ENCODE measurements around the gene ADGRV1. TPM values are rescaled to one million over a fixed set of nuclear protein-coding genes. Genes with fewer than 3 reads are reported as not detected.

The ADGRV1 gene
- total RNA-seq, 5 donors from 2014 or later (not counting 1 experiment from before 2014, with no cell fraction given) = 0.68 to 1.6 (median 1.2) TPM; not detected in 1

DNA sequence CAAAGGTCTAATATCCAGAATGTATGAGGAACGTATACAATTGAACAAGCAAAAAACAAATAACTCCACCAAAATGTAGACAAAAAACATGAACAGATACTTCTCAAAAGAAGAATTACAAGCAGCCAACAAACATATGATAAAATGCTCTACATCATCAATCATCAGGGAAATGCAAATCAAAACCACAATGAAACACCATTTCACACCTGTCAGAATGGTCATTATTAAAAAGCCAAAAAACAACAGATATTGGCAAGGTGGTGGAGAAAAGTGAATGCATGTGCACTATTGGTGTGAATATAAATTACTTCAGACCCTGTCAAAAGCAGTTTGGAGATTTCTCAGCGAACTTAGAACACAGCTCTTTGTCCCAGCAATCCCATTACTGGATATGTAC lies 510.8 kb downstream of the ADGRV1 start:
- POLR2A ChIA-PET = no interaction called here

DNA sequence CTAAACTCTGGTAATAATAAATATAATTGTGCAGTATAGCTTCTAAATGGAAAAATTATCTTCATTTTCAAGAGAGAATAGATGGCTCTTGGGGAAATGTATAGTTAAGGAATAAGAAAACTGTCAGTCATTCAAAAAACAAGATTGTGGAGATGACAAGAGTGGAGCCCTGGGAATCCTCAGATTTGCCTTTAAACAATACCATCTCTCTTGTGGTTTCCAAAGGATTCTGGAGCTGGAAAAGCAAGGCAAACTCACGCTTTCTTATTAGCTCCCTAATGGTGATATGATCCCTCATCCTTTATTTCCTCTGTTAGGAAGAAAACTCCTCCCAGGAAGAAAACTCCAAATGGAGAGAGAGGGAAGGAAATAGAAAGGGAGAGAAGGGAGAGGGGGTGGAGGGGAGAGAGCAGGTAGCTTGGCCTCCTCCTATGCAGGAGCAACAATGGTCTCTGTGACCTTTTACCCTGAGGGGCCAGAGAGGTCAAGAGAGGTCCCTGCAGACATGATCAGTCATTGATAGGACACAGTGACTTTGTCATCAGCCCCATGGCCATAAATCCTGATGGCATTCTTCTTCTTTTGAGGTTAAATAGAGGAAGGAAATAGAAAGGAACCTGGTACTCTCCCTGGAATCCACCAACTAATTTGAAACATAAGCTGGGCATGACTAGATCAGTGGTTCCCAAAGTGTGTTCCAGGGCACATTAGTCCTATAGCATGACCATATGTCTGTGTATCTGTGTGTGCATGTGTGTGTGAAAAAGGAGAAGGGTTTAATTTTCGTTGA lies 512.4 kb downstream of the ADGRV1 start:
- no peak for ATAC-seq (replicated peaks in 1 of 4)

More for the DNA sequence above, 510.8 kb downstream of the ADGRV1 start:
- Mint-ChIP-seq H3K9me3 (no peaks in the 10 kb centered on the region), H3K27me3 (peaks cover 2 to 3% of the 10 kb centered on the region in 2 donors), H3K27ac (no peak overlapping the region), H3K4me1 (no peaks in the 10 kb centered on the region), H3K4me3 (no peak overlapping the region), H3K36me3 (no peaks in the 10 kb centered on the region)
- H3K9me3 ChIP-seq = no peaks in the 10 kb centered on the region
- H3K27me3 ChIP-seq (replicated peaks in 1 of 2; ENCODE audit: control insufficient read depth in 2 of 2, extremely low read depth in 1 of 2, insufficient read depth in 2 of 2, low read length in 1 of 2) = peaks cover 0 to 5% of the 10 kb centered on the region in 2 experiments
- no peaks in the 10 kb centered on the region for H3K36me3 ChIP-seq (ENCODE audit: control insufficient read depth in 2 of 2, extremely low read depth in 1 of 2, insufficient read depth in 1 of 2, low read length in 1 of 2)
- ATAC-seq (replicated peaks in 1 of 4) = no peak
- no peak overlapping the region for H3K27ac ChIP-seq (ENCODE audit: low read length)
- 88% methylated on average over 1 of the region's 2 CpGs for WGBS (ENCODE audit: insufficient coverage)
- H3K4me3 ChIP-seq (ENCODE audit: control insufficient read depth in 1 of 2, extremely low read depth in 1 of 2, low read length in 1 of 2) = no peak overlapping the region
- H3K4me1 ChIP-seq (ENCODE audit: control insufficient read depth in 1 of 2, extremely low read depth in 1 of 2, insufficient read depth in 2 of 2, low read length in 2 of 2) = no peaks in the 10 kb centered on the region
- CTCF ChIA-PET = no interaction called here
- no peak for DNase-seq

DNA sequence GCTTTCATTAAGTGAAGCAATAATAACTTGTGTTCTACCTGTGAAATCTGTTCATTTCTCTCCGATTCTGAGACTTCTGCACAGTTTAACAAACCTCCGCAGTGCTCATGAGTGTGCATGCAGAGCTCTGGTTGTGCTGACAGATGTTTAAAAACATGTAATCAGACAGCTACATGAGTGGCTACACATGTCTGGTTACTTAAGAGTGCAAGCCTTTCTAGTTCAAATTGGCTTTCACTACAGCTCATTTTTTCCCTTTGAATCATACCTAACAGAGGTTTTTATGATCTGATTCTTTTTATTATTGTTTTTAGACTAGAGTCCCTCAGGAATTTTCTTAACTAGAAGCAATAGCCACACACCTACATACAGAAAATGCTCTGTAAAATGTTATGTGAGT lies 514.3 kb downstream of the ADGRV1 start:
- Histone ChIP-seq H3K4me1 (ENCODE audit: control insufficient read depth in 1 of 2, extremely low read depth in 1 of 2, insufficient read depth in 2 of 2, low read length in 2 of 2) (no peaks in the 10 kb centered on the region), H3K9me3 (no peaks in the 10 kb centered on the region), H3K27me3 (replicated peaks in 1 of 2; ENCODE audit: control insufficient read depth in 2 of 2, extremely low read depth in 1 of 2, insufficient read depth in 2 of 2, low read length in 1 of 2) (peaks cover 0 to 3% of the 10 kb centered on the region in 2 experiments), H3K4me3 (ENCODE audit: control insufficient read depth in 1 of 2, extremely low read depth in 1 of 2, low read length in 1 of 2) (no peak overlapping the region), H3K36me3 (ENCODE audit: control insufficient read depth in 2 of 2, extremely low read depth in 1 of 2, insufficient read depth in 1 of 2, low read length in 1 of 2) (no peaks in the 10 kb centered on the region), H3K27ac (ENCODE audit: low read length) (no peak overlapping the region)
- no peaks in the 10 kb centered on the region for H3K9me3 Mint-ChIP-seq
- no peaks in the 10 kb centered on the region for H3K36me3 Mint-ChIP-seq
- H3K27me3 Mint-ChIP-seq = peaks cover 0 to 13% of the 10 kb centered on the region in 2 donors
- ChIA-PET CTCF (interaction anchor here in 1 of 2 donors (0.5 kb wide), 1 partner anchor 10 kb away, joined by 3 read pairs; no protein-coding TSS in a partner anchor), POLR2A (no interaction called here)
- no peak for DNase-seq
- WGBS (ENCODE audit: insufficient coverage) = 86% methylated on average over 2 of the region's 2 CpGs
- H3K4me1 Mint-ChIP-seq = no peaks in the 10 kb centered on the region
- no peak for ATAC-seq (replicated peaks in 1 of 4)
- H3K27ac Mint-ChIP-seq = no peak overlapping the region
- no peak overlapping the region for H3K4me3 Mint-ChIP-seq

More for the DNA sequence above, 512.4 kb downstream of the ADGRV1 start:
- no CpG with 5 or more reads among the region's 2 CpGs for WGBS (ENCODE audit: insufficient coverage)
- ChIA-PET POLR2A (interaction anchor here in 1 of 2 donors (0.6 kb wide), 1 partner anchor 24 kb away, joined by 3 read pairs; no protein-coding TSS in a partner anchor), CTCF (no interaction called here)
- Histone ChIP-seq H3K36me3 (ENCODE audit: control insufficient read depth in 2 of 2, extremely low read depth in 1 of 2, insufficient read depth in 1 of 2, low read length in 1 of 2) (no peaks in the 10 kb centered on the region), H3K9me3 (no peaks in the 10 kb centered on the region), H3K27me3 (replicated peaks in 1 of 2; ENCODE audit: control insufficient read depth in 2 of 2, extremely low read depth in 1 of 2, insufficient read depth in 2 of 2, low read length in 1 of 2) (peaks cover 0 to 5% of the 10 kb centered on the region in 2 experiments), H3K27ac (ENCODE audit: low read length) (no peak overlapping the region), H3K4me3 (ENCODE audit: control insufficient read depth in 1 of 2, extremely low read depth in 1 of 2, low read length in 1 of 2) (no peak overlapping the region), H3K4me1 (ENCODE audit: control insufficient read depth in 1 of 2, extremely low read depth in 1 of 2, insufficient read depth in 2 of 2, low read length in 2 of 2) (no peaks in the 10 kb centered on the region)
- Mint-ChIP-seq H3K36me3 (no peaks in the 10 kb centered on the region), H3K9me3 (no peaks in the 10 kb centered on the region), H3K27me3 (peaks cover 2 to 10% of the 10 kb centered on the region in 2 donors), H3K4me3 (no peak overlapping the region), H3K4me1 (no peaks in the 10 kb centered on the region), H3K27ac (no peak overlapping the region)
- no peak for DNase-seq

DNA sequence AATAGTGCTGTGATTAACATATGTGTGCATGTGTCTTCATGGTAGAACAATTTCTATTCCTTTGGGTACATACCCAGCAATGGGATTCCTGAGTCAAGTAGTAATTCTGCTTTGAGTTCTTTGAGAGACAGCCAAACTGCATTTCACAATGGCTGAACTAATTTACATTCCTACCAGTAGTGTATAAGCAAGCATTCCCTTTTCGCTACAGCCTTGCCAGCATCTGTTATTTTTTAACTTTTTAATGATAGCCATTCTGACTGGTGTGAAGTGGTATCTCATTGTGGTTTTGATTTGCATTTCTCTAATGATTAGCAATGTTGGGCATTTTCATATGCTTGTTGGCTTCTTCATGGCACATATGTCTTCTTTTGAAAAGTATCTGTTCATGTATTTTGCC lies 516.0 kb downstream of the ADGRV1 start:
- H3K27ac ChIP-seq (ENCODE audit: low read length) = no peak overlapping the region
- H3K4me1 Mint-ChIP-seq = no peaks in the 10 kb centered on the region
- ATAC-seq (replicated peaks in 1 of 4) = no peak
- DNase-seq = no peak
- POLR2A ChIA-PET = no interaction called here
- no peaks in the 10 kb centered on the region for H3K36me3 Mint-ChIP-seq
- no peak overlapping the region for H3K4me3 ChIP-seq (ENCODE audit: control insufficient read depth in 1 of 2, extremely low read depth in 1 of 2, low read length in 1 of 2)
- H3K9me3 Mint-ChIP-seq = no peaks in the 10 kb centered on the region
- H3K9me3 ChIP-seq = no peaks in the 10 kb centered on the region
- H3K27me3 ChIP-seq (replicated peaks in 1 of 2; ENCODE audit: control insufficient read depth in 2 of 2, extremely low read depth in 1 of 2, insufficient read depth in 2 of 2, low read length in 1 of 2) = peaks cover 0 to 3% of the 10 kb centered on the region in 2 experiments
- H3K27me3 Mint-ChIP-seq = peaks cover 0 to 13% of the 10 kb centered on the region in 2 donors
- no peak overlapping the region for H3K4me3 Mint-ChIP-seq
- CTCF ChIA-PET = no interaction called here
- WGBS (ENCODE audit: insufficient coverage) = no CpG with 5 or more reads among the region's 1 CpG
- H3K27ac Mint-ChIP-seq = no peak overlapping the region
- H3K36me3 ChIP-seq (ENCODE audit: control insufficient read depth in 2 of 2, extremely low read depth in 1 of 2, insufficient read depth in 1 of 2, low read length in 1 of 2) = no peaks in the 10 kb centered on the region
- H3K4me1 ChIP-seq (ENCODE audit: control insufficient read depth in 1 of 2, extremely low read depth in 1 of 2, insufficient read depth in 2 of 2, low read length in 2 of 2) = no peaks in the 10 kb centered on the region

DNA sequence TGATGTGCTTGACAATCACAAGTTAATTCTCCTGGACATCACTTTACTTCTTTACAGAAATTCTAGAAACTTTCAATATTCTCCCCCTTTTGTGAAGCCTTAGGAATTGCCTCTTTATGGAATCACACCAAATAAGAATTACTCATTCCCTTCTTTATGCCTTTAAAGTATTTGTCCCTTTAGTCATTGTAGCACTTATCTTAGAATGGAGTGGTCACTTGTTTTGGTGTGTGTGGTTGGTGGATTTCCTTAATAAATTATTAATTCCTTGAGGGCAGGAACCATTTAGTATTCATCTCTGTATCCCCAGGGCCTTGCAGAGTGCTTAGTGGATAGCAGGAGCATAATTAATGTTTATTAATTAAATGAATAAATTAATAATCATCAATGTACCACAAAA lies 517.5 kb downstream of the ADGRV1 start:
- Histone ChIP-seq H3K27ac (ENCODE audit: low read length) (no peak overlapping the region), H3K27me3 (replicated peaks in 1 of 2; ENCODE audit: control insufficient read depth in 2 of 2, extremely low read depth in 1 of 2, insufficient read depth in 2 of 2, low read length in 1 of 2) (peaks cover 0 to 3% of the 10 kb centered on the region in 2 experiments), H3K4me3 (ENCODE audit: control insufficient read depth in 1 of 2, extremely low read depth in 1 of 2, low read length in 1 of 2) (no peak overlapping the region), H3K9me3 (no peaks in the 10 kb centered on the region), H3K36me3 (ENCODE audit: control insufficient read depth in 2 of 2, extremely low read depth in 1 of 2, insufficient read depth in 1 of 2, low read length in 1 of 2) (no peaks in the 10 kb centered on the region), H3K4me1 (ENCODE audit: control insufficient read depth in 1 of 2, extremely low read depth in 1 of 2, insufficient read depth in 2 of 2, low read length in 2 of 2) (no peaks in the 10 kb centered on the region)
- Mint-ChIP-seq H3K4me1 (no peaks in the 10 kb centered on the region), H3K27me3 (peaks cover 0 to 13% of the 10 kb centered on the region in 2 donors), H3K36me3 (no peaks in the 10 kb centered on the region), H3K4me3 (no peak overlapping the region), H3K27ac (no peak overlapping the region), H3K9me3 (no peaks in the 10 kb centered on the region)
- ChIA-PET POLR2A (no interaction called here), CTCF (no interaction called here)
- ATAC-seq (replicated peaks in 1 of 4) (no peak), DNase-seq (no peak)

DNA sequence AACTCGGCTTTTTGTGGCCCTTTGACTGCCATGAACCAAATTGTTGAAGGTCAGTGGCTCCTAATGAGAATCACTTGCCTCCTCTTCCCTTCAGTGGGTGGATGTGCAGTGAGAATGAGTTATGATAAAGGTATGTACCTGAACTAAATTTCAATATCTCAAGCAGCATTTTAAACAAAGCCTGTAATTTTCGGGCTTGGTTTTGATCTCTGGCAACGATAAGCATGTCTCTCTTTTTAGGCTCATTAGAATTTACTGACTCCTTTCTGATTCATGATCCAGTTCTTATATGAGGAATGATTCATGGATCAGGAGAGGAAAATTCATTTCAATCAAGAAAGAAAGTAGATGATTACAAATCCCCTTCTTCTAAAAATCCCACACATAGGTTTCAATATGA lies 519.0 kb downstream of the ADGRV1 start:
- ATAC-seq (replicated peaks in 1 of 4) (no peak), DNase-seq (no peak)
- Mint-ChIP-seq H3K4me1 (no peaks in the 10 kb centered on the region), H3K9me3 (no peaks in the 10 kb centered on the region), H3K4me3 (no peak overlapping the region), H3K27me3 (peaks cover 0 to 13% of the 10 kb centered on the region in 2 donors), H3K27ac (no peak overlapping the region), H3K36me3 (no peaks in the 10 kb centered on the region)
- Histone ChIP-seq H3K4me1 (ENCODE audit: control insufficient read depth in 1 of 2, extremely low read depth in 1 of 2, insufficient read depth in 2 of 2, low read length in 2 of 2) (no peaks in the 10 kb centered on the region), H3K9me3 (no peaks in the 10 kb centered on the region), H3K27ac (ENCODE audit: low read length) (no peak overlapping the region), H3K4me3 (ENCODE audit: control insufficient read depth in 1 of 2, extremely low read depth in 1 of 2, low read length in 1 of 2) (no peak overlapping the region), H3K27me3 (replicated peaks in 1 of 2; ENCODE audit: control insufficient read depth in 2 of 2, extremely low read depth in 1 of 2, insufficient read depth in 2 of 2, low read length in 1 of 2) (peaks cover 0 to 3% of the 10 kb centered on the region in 2 experiments), H3K36me3 (ENCODE audit: control insufficient read depth in 2 of 2, extremely low read depth in 1 of 2, insufficient read depth in 1 of 2, low read length in 1 of 2) (no peaks in the 10 kb centered on the region)
- ChIA-PET CTCF (no interaction called here), POLR2A (no interaction called here)
- WGBS (ENCODE audit: insufficient coverage) = no CpG with 5 or more reads among the region's 3 CpGs
